ENCODE data around the gene HMMR.

Gene HMMR

DNA sequence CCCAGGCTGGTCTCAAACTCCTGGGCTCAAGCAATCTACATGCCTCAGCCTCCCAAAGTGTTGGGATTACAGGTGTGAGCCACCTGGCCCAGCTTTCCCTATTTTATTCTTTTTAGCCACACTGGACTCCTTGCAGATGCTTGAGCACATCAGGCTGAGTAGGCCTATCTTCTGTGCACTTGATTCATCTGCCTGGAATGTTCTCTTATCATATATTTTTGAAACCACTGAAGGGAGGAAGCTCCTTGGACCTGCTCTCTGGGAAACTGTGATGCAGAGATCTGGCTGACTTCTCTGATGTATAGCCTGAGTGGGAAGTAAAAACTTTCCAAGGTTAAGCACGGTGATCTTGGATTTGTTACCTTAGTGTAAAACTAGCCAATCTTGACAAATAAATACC, 38.5 kb downstream of the HMMR start:
- no peak overlapping the region for H3K4me3 ChIP-seq (ENCODE audit: low read depth, low read length)
- peak; percentile 86 for DNase-seq (ENCODE audit: low read depth)
- no peak for TF ChIP-seq CTCF (conservative IDR thresholded peaks at IDR 0.05; ENCODE audit: low read depth, low read length)

DNA sequence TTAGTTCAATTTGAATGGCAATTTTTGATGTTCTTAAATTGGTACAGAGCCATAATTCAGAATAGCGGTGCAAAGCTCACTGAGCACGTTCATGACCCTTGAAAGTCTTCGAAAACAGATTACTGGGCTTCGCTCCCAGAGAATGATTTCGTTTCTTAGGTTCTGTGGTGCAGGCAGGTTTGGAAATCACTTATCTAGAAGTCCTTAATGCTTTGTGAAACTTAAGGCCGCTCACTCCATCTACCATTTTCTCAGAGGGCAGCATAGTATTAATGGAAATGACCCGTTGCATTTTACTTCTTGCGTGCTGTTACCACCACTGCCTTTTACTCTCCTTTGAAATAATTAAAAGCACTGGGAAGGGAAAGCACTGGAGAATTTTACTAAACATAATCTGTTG, 42.1 kb downstream of the HMMR start:
- peak overlapping the region; percentile 61 for H3K4me3 ChIP-seq (ENCODE audit: low read depth, low read length)
- DNase-seq (ENCODE audit: low read depth): no peak
- no peak for TF ChIP-seq CTCF (conservative IDR thresholded peaks at IDR 0.05; ENCODE audit: low read depth, low read length)

DNA sequence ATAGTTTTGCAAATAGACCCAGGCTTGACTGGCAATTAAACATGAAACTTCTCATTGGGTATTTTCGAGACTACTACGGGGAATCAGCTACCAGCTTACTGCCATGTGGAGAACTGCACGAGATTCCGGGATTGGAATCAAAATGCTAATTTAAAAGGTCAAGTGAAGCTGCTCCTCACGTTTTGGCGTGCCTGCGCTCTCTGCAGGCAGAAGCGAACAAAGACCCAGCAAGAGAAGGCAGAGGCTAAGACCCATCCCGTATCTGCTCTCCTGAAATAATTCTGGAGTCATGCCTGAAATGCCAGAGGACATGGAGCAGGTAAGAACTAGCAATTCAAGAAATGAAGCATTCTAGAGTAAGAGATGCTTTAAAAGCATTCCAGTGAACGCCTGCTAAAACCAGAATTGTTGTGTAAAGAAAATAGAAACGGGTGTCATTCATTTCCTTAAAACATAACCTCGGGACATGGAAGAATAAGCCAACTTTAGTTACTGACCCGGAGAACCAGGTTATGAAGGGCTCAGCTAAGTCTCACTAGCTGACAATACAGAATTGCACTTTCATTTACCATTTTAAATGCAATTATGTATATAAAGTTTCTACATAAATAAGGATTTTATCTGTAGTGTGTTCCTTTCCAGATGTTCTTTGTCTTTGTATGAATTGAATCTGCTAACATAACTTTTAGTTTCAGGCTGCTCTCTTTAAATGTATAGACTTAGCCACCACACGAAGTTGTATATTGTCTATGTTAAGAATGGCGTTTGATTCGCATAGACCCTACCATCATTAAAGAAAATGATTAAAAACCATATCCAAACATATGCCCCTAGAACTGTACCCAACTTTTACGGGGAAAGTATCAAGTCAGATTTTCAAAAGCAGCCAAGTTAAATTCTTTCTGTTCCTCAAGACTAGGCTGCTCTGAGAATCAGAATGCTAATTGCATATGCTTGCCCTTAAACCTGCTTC, 43.0 kb downstream of the HMMR start:
- H3K4me3 ChIP-seq (ENCODE audit: low read depth, low read length): peak overlapping the region; percentile 61
- DNase-seq (ENCODE audit: low read depth): peak; percentile 82
- peak; percentile 59 for TF ChIP-seq CTCF (conservative IDR thresholded peaks at IDR 0.05; ENCODE audit: low read depth, low read length)

GRCh38 chr5:163504079-163504931, 43.9 kb downstream of the HMMR start:
- DNase-seq (ENCODE audit: low read depth): peak; percentile 69
- TF ChIP-seq CTCF (conservative IDR thresholded peaks at IDR 0.05; ENCODE audit: low read depth, low read length): no peak

DNA sequence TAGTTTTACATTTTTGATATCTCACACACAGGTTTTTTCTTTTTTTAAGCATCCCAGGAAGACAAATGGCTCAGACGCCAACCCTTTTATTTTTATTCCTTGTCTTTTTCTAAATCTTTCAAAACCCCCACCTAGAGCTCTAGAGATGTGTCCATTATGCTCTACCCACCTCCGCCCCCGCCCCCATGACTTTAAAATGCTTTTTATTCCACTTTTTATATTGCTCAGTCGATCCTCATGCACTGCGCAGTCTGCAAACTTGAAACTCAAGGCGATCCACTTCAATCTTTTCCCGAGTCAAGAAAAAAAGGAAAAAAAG, 44.6 kb downstream of the HMMR start:
- H3K4me3 ChIP-seq (ENCODE audit: low read depth, low read length): peak overlapping the region; percentile 61
- no peak for TF ChIP-seq CTCF (conservative IDR thresholded peaks at IDR 0.05; ENCODE audit: low read depth, low read length)
- DNase-seq (ENCODE audit: low read depth): no peak

More at GRCh38 chr5:163504079-163504931, 43.9 kb downstream of the HMMR start:
- H3K4me3 ChIP-seq (ENCODE audit: low read depth, low read length): peak overlapping the region; percentile 61

DNA sequence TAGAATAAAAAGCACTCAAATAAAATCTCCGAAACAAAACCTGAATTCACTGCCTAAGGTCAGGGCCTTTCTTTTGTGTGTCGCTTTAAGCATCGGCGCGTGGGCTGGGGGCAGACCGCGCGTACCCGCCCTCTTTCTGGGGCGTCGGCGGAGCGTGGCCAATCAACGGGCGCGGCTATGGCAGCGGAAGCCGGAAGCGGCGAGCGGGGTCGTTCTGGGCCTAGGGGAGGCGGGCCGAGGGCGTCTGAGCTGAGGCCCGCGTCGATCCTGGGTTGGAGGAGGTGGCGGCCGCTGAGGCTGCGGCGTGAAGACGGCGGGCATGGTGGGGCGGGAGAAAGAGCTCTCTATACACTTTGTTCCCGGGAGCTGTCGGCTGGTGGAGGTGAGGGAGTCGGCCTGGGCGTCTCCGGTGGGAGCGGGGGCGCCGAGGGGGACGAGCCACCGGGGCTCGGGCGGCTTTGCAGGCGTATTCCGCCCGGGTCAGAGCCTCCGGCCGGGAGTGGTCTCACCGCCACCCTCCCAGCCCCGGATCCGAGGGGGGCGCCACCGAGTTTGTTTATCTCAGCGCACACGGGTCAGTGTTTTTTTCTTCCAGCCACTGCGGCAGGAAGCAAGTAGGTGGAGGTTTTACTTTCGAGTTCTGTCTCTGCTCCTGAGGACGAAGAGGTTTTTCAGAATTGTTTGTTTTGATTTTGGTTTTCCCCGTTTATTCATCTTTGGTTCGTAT, 45.1 kb downstream of the HMMR start, which contains the start of gene MAT2B:
TSS of gene MAT2B (plus strand) at position 252 of the 727 bp plus-strand sequence. CDS start at position 320, 68 bp downstream.
- TF ChIP-seq CTCF (conservative IDR thresholded peaks at IDR 0.05; ENCODE audit: low read depth, low read length): peak; percentile 53
- peak within 1 kb of the TSS; percentile 61 for H3K4me3 ChIP-seq (ENCODE audit: low read depth, low read length)
- DNase-seq (ENCODE audit: low read depth): peak; percentile 95

All from choroid plexus epithelial cell (primary cell).